GM19397 (cell line): Measurements from ENCODE around the gene RAD21L1.
"Not testable (repeated sequence)": the region's sequence is repeated elsewhere in the genome, so short reads cannot be mapped to it uniquely, and the experiment has no call there.

Experiments used
- ATAC-seq: cut with Tn5 transposase; IDR thresholded peaks from one replicate; pipeline ENCODE4 v1.9.1; 2021; ENCODE audit warnings: mild to moderate bottlenecking, moderate library complexity; ENCODE audit not compliant: unreplicated experiment

Gene RAD21L1

GRCh38 chr20:1199212-1199873 lies 26.5 kb upstream of the RAD21L1 start:
- ATAC-seq = no peak

- ATAC-seq = no peak
These were observed 25.9 kb upstream of the RAD21L1 start for GRCh38 chr20:1199964-1200363.

- ATAC-seq = no peak
These were observed 22.9 kb upstream of the RAD21L1 start, which contains the start of gene C20orf202 for GRCh38 chr20:1202762-1203504. C20orf202 (plus strand) TSS chr20:1203454; CDS start chr20:1203586, 132 bp downstream.

- ATAC-seq = no peak
These were observed 22.2 kb upstream of the RAD21L1 start for GRCh38 chr20:1203630-1204029.

GRCh38 chr20:1204113-1204512 lies 21.7 kb upstream of the RAD21L1 start:
- no peak for ATAC-seq

GRCh38 chr20:1204576-1204975 lies 21.3 kb upstream of the RAD21L1 start:
- ATAC-seq = no peak

- no peak for ATAC-seq
These were observed 20.0 kb upstream of the RAD21L1 start for GRCh38 chr20:1205802-1206201.

- no peak for ATAC-seq
These were observed 19.3 kb upstream of the RAD21L1 start for GRCh38 chr20:1206366-1207148.

- no peak for ATAC-seq
These were observed 18.5 kb upstream of the RAD21L1 start for GRCh38 chr20:1207293-1207878.

- ATAC-seq = no peak
These were observed 16.1 kb upstream of the RAD21L1 start for GRCh38 chr20:1209447-1210387.

- no peak for ATAC-seq
These were observed 15.3 kb upstream of the RAD21L1 start for GRCh38 chr20:1210501-1210900.

- no peak for ATAC-seq
These were observed 13.8 kb upstream of the RAD21L1 start for GRCh38 chr20:1212023-1212422.

- ATAC-seq = no peak
These were observed 13.0 kb upstream of the RAD21L1 start for GRCh38 chr20:1212607-1213396.

GRCh38 chr20:1214838-1215261 lies 11.0 kb upstream of the RAD21L1 start:
- no peak for ATAC-seq

GRCh38 chr20:1215386-1216170 lies 10.3 kb upstream of the RAD21L1 start:
- no peak for ATAC-seq

- ATAC-seq = not testable (repeated sequence)
These were observed 9.1 kb upstream of the RAD21L1 start for GRCh38 chr20:1216527-1217427.

GRCh38 chr20:1222750-1223149 lies 3.1 kb upstream of the RAD21L1 start:
- not testable (repeated sequence) for ATAC-seq
